DOHH2 (cell line): ENCODE results near the gene SYNPO2.

Experiments used
- EZH2phosphoT487 ChIP-seq: fragments of 200-600 bp; sonication (generic); IDR thresholded peaks from 2 replicates; pipeline ENCODE4 v1.6.1; 2017; ENCODE audit warnings: borderline replicate concordance, mild to moderate bottlenecking, antibody characterized with exemption, low read length, moderate library complexity, mixed read lengths
- TF ChIP-seq, protein P1 (sequence below): fragments of 200-600 bp; sonication (generic); IDR thresholded peaks from one replicate; pipeline ENCODE4 v1.5.1; 2014; ENCODE audit warnings: antibody characterized with exemption, mild to moderate bottlenecking, low read depth, low read length; ENCODE audit not compliant: poor library complexity, severe bottlenecking

DNA sequence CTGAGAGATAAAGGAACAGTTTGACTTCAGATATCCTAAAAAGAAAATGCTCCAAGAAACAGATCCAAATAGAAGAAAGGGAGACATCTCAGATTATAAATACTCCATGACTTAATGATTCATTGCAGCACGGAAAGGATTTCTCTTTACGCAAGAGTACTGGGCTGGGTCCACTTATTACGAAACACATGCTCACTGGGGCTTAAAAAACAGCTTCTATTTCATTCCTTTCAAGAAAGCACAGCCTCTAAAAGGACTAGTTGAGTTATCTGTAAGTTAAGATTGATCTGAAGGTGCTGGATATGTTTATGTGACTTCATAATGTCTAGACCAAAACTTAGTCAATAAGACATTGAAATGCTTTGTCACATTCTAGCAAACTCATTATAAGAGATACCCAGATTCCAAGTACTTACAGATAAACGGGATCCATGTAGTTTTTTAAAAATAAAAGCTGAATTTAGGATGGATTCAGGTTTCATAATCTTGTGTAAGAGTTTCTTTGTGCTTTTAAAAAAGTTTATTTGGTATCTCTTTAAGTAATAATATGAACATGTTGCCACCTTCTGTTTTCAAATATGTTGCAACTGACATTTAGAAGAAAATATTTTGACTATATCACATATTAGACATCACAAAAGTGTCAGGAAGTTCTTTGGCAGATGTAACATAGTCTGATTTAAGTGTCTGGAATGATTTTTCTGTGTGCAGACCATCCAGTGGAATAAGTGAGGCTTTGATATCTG lies 137.4 kb downstream of the SYNPO2 start:
- TF ChIP-seq, protein P1, sequence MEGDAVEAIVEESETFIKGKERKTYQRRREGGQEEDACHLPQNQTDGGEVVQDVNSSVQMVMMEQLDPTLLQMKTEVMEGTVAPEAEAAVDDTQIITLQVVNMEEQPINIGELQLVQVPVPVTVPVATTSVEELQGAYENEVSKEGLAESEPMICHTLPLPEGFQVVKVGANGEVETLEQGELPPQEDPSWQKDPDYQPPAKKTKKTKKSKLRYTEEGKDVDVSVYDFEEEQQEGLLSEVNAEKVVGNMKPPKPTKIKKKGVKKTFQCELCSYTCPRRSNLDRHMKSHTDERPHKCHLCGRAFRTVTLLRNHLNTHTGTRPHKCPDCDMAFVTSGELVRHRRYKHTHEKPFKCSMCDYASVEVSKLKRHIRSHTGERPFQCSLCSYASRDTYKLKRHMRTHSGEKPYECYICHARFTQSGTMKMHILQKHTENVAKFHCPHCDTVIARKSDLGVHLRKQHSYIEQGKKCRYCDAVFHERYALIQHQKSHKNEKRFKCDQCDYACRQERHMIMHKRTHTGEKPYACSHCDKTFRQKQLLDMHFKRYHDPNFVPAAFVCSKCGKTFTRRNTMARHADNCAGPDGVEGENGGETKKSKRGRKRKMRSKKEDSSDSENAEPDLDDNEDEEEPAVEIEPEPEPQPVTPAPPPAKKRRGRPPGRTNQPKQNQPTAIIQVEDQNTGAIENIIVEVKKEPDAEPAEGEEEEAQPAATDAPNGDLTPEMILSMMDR, result no peak
- no peak for TF ChIP-seq EZH2phosphoT487
